ENCODE results near the gene USP12.
"Not testable (repeated sequence)": the region's sequence is repeated elsewhere in the genome, so short reads cannot be mapped to it uniquely, and the experiment has no call there.

Gene USP12

DNA sequence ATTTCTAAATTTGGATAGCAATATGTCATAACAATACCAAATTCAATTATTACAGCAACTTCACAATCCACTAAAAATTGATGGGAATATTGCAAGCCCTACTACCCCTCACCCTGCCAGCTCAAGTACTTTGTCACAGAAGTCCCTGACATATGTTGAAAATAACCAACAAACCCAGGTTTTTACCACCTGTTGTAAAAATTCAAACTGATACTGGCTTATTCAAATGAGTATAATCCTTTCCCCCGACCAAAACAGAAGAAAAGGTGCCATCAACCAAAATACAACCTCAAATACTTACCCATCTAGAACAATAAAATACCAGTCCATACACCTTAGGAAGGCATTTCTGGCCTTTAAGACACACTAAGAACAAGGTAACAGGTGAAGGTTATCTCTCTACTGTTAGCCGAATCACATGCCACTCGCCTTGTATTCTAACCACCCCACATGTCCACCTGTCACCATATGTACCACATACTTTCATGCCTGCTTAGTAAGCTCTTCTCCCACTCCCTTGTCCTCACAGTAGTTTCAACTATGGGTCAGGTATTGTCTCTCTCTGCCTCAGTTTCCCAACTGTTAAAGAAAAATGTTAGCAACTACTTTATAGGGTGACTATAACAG, 53.1 kb downstream of the USP12 start:
- no peak for DNase-seq

DNA sequence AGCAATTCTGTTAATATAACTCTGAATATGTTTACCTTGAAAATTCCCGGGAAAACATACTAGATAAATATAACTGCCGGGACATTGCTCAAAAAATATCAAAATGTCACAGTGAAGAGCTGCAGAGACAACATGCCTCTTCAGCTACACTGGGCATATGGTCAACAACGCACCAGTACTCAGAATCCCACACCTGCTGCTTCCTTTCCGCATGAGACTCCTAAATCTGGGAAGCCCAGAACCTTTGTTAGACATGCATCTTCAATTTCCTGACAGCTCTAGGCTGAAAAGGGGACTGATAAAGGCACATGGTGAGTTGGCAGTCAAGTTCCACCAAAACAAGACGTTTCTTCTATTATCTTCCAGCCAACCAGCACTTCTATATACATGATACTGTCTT, 53.7 kb downstream of the USP12 start:
- no peak for DNase-seq

DNA sequence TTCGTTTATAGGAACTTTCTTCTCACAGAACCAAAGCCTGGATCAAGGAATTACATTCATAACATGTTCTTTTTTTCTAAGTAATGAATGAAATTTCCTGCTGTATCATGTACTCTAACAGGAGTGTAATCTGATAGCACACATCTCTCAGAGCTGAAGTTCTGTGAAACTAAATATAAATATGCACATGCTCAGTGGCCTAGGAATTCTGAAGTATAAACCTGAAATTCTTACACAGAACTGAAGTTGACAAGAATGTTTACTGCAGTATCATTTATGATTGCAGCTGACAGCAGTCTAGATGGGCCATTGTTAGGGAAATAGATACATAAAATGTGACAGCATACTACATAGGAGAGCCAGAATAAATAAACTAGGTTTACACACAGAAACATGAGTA, 54.5 kb downstream of the USP12 start:
- DNase-seq: no peak

DNA sequence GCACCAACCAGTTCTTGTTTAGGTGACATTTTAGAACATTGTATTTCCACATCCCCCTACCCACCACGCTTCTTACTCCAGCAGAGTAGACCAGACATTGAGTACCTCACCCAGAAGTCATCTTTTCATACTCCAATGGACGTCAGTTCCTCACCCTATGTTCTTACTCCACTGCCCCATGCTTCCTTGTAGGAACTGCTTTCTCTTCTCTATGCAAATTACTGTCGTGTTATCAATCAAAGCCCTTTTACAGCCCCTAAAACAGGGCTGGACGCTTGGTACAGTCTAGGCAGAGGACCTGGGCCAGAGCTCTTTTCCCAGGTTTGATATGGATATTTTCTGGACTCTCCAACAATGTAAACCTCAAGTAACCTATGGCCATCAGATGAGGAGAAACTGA, 58.2 kb downstream of the USP12 start:
- no peak for DNase-seq

DNA sequence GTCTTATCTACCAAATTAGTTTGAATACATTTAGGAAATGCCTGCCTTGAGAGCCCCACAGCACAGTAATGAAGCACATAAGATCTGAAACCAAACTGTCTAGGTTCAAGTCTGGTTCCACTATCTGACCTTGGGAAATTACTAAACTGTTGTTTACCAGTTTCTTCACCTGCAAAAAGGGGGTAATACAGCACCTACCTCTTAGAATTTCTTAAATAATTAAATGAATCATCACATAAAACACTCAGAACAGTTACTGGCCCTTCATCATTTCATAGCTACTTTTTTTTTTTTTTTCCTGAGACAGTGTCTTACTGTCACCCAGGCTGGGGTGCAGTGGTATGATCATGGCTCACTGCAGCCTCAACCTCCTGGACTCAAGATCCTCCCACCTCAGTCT, 59.6 kb downstream of the USP12 start:
- DNase-seq: no peak

DNA sequence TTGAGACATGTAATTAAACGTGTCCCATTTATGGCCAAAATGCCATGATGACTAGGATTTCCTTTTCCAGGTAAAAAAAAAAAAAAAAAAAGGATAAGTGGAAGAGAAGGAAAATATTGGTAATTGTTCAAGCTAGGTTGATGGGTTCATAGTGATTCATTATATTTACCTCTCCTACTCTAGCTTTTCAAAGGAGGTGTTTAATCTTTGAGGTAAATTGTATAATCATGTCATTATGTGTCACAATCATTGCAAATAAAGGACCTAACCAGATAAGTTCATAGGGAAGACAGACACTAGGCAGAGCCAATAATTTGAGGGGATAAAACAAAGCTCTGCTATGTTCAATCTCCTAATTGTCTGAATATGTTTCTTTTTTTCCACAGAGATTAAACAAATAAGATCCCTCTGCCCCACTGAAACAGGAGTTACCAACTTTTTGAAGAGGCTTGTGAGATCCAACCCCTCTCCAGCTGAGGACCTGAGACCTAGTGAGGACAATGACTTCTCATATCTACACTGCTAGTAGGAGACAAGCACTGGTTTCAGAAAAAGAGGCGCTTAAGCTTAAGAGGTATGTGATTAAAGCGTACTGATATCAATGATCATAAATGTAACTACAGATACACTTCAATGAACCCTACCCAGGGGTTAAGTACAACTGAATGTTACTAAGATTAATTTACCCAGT, 61.4 kb downstream of the USP12 start:
- no peak for DNase-seq

DNA sequence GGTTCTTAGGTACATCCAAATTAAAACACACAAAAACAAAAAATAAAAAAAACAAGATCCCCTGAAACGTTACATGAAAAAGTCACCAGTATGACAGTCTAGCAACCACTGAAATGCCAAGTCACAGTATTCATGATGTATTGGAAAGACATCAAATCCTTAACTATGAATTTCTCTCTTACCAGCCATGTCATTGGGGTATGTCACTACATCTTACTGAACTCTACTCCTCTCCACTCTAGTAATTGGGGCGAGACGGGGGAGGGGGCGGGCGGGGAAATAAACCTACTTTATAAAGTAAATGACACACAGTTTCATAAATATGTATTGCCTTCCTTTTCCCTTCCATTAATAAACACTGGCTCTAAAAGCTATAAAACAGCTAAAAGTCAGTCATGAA, 65.5 kb downstream of the USP12 start:
- no peak for DNase-seq

DNA sequence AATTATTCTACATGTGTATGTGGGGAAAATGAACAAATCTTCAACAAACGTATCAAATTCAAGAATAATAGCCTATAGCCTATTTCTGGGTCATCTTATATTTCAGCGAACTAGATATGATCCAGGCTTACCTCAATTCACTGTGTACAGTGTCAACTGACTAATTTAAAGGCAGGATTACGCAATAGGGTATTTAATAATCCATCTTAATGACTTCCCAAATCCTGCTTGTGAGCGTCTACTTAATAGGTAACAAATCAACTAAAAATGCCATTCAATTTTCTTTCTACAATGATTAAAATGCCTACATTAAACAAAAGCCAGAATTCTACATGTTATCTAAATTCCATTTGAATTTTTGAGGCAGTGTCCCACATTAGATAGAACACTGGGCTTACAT, 67.0 kb downstream of the USP12 start:
- DNase-seq: no peak

DNA sequence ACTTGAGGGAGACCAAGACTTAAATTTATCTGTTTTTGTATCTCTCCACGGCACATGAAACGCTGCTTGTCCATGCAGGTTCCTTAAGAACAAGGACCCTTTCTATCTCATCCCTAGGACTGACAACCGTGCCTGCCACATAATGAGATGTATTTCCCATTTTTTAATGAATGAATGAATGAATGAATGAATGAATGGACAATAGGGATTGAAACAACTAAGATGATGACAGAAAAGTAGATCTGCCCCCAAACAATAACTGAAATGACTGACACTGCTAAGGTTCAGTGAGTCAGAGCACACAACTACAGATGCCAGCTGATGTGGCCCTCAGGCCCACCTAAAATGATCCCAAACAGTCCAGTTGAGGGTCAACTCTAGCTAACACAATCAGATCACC, 69.8 kb downstream of the USP12 start:
- DNase-seq: no peak

DNA sequence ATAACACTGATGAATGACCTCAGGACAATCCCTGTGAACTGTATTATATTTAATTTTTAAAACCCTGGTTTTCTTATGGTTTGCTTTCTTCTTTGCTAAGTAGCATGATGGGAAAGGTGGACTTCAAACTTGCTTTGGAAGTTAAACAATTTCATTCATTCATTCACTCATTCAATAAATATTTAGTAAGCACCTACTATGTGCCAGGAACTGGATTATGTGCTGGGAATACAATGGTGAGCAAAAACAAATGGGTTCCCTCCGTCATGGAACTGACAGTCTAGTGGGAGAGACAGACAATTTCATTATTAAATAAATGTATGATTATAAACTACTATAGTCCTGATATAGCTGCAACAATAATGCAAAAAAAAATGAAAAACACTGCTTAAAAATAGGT, 70.3 kb downstream of the USP12 start:
- DNase-seq: no peak

DNA sequence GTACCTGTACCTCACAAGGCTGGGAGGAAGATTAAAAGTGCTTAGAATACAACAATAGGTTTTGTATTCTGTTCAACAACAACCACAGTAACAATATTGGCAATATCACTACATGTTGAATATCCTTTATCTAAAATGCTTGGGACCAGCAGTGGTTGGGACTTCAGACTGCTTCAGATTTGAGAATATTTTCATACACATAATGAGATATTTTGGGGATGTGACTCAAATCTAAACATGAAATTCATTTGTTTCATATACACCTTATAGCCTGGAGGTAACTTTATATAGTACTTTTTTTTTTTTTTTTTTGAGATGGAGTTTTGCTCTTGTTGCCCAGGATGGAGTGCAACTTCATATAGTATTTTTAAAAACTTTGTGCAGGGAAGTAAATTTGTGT, 73.9 kb downstream of the USP12 start:
- DNase-seq: no peak

DNA sequence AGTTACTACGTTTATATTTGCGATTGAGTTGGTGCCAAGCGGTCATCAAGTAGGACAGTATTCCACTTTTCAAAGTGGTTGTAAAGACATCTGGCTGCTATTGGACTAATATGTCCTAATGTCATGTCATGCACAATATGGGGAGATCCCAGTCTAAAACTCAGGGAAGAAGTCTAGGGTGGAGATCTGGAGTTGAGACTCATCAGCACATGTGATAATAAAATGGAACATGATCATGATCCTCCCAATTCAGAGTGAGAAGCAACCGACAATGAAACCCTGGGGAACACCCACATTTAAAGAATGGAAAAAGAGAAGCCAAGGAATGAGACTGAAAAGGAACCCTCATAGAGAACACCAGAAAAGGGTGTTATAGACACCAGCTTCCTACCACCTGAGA, 80.2 kb downstream of the USP12 start:
- no peak for DNase-seq

DNA sequence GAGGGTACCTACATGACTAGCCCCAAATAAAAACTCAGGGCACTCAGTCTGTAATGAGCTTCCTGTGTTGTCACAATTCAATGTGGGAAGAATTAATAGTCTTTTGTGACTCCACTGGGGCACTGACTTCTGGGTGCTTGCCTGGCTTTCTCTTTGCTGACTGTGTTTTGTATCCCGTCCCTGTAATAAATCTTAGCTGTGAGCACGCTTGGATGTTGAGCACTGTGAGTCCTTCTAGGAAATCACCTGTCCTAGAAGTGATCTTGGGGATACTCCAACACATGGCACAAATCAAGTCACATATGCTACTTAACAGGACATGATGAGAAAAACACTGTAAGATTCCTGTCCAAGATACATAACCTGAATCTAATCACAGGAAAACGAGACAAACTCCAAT, 83.0 kb downstream of the USP12 start:
- no peak for DNase-seq

DNA sequence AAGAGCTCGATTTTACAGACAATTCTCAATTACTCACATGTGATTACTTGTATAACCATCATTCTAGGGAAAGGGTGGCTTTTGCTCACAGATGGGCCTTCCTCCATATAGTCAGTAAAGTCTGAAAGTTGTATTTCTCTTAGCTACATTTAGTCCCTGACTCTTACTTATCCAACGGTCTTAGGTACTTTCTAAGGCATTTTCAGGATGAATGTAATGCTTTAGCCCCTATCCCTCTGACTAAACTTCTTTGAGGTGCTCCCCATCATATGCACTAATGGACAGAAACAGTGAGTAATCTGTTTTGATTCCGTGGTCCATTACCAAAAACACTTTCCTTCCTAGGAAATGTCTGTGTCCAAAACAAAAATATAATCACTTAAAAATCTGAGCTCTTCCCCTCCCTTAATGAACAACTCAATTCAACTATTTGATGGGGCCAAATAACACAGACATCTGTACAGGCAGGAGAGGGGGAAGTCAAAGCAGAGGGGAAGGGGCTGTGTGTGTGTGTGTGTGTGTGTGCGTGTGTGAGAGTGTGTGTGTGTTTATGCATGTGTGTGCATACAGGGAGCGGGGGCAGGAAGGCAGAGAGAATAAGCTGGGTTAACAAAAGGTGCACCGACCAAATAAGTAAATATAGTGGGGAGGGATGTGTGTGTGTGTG, 84.9 kb downstream of the USP12 start:
- no peak for DNase-seq

DNA sequence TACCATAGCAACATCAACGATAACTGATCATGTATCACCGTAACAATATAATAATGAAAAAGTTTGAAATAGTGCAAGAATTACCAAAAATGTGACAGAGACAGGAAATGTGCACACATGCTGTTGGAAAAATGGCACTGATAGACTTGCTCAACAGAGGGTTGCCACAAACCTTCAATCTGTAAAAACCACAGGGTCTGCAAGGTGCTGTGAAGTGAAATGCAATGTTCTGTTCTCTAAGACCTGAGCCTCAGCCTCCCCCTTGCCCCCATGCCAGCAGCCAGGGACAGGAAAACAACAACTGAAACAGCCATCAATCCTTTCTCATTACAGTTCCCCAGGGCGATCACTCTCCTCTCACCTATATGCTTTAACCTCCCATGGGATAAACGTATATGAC, 88.4 kb downstream of the USP12 start:
- DNase-seq: no peak

DNA sequence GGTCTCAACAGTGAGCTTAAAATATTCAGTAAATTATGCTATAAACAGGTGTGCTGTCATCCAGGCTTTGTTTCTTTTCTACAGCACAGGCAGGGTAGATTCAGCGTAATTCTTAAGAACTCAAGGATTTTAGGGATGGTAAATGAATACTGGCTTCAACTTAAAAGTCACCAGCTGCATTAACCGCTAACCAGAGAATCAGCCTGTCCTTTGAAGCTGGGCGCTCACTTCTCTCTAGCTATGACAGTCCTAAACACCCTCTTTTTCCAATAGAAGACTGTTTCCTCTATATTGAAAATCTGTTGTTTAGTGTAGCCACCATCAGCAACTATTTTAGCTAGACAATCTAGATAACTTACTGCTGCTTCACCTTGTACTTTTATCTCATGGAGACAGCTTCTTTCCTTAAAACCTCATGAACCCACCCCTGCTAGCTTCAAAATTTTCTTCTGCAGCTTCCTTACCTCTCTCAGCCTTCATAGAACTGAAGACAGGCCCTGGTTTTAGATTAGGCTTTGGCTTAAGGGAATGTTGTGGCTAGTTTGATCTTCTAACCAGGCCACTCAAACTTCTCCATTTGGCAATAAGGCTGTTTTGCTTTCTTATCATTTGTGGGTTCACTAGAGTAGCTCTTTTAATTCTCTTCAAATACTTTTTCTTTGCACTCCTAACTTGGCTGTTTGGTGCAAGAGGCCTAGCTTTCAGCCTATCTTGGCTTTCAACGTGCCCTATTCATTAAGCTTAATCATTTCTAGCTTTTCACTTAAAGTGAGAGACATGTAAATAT, 89.5 kb downstream of the USP12 start:
- DNase-seq: no peak

DNA sequence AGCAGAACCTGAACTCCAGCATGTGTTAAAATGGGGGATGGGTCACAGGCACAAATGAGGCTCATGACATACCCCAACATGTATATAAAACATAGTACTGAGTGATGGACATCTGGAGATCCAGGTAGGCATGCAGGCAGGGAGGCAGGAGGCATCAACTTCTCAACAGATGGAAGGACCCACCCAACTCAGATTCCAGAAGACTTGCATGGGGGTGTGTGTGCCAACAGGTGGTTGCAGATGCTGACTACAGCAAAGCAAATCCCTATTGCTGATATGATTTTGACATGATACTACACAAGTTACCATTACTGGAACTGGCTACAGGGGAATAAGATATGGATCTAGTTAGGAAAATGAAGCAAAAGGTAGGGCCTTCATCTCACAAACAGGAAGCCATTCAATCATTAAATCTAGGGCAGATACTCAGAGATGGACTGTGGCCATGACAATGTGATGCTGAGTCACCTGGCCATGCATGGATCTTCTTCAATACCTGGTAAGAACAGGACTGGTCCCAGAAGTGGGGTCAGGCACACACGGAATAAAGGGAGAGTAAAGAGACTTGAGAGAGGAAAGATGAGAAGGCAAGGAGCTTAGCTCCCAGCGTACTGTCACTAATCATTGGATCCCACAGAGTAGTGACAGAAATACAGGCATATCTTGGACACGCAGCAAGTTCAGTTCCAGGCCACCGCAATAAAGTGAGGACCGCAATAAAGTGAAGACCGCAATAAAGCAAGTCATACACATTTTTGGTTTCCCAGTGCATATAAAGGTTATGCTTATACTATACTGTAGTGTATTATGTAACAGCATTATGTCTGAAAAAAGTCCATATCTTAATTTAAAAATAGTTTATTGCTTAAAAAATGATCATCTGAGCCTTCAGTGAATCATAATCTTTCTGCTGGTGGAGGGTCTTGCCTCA, 91.3 kb downstream of the USP12 start:
- DNase-seq: no peak

DNA sequence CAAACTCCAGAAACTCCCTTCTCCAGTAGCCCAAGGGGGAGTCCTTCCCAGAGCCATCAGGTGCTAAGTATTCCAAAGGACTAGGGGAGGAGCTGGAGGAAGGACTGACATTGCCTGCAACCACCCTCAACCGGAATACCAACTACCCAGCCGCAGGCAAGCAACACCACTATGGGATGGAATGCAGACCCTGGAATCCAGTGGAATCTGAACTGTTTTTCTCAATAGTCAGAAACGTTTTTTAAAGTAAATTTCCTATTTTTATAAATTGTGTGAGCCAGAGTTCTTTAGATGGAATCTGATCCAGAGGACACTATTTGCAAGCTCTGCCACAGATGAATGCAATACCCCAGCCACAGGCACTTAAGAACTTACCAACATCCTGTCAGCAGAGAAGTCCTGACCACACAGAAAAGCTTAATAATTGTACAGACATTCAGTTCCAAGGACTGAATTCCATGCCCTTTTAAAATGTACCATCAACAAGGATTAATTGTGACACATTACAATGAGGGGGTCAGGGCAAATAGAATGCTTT, 92.1 kb downstream of the USP12 start:
- no peak for DNase-seq

DNA sequence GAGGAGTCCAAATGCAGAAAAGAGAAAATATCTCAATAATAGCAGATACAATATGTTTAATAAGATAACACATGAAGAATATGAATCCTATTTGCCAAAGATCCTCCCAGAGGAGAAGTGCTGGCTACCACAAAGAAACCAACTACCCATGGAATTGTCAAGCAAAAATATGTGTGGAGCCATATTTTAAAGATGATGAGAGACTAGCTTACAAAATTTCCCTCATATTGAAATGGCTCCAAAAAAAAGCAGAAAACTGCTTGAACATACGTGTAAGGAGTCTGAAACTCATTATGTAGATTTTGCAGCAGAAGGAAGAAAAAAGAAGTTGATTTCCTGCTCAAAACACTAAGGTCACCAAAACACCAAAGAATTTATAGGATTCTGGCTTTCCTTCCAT, 94.2 kb downstream of the USP12 start:
- no peak for DNase-seq

DNA sequence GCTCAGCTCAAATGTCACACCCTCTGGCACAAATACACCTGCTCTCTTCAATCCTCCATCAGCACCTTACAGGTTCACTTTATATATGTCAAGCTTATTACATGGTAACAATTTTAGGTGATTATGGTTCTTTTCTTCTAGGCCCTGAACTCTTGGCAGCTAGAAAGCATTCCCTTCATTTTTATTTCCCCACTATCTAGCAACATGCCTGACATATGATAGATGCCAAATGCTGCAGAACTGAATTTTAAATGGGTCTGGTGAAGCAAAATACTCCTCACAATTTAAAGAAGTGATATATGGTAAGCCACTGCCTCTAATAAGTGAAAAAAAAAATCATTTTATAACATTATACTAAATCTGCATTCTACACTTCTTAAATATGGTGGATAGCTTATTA, 95.2 kb downstream of the USP12 start:
- no peak for DNase-seq

DNA sequence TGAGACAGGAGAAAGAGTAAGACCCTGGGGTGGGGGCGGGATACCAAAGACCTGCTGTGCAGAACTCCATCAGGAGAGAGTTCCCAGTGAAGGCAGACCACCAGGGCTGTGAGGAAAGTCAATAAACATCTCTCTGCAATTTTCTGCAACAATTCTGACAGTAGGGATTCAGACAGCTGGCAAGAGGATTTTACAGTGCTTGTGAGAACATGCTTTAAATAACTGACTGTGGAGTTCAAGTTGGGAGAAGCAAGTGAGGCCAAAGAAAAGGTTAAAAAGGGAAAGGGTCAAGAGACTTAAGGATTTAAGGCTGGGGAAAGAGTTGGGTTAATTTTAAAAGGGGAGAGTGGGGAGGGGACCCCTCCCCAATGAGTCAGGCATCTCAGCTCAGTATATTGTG, 98.4 kb downstream of the USP12 start:
- no peak for DNase-seq

DNA sequence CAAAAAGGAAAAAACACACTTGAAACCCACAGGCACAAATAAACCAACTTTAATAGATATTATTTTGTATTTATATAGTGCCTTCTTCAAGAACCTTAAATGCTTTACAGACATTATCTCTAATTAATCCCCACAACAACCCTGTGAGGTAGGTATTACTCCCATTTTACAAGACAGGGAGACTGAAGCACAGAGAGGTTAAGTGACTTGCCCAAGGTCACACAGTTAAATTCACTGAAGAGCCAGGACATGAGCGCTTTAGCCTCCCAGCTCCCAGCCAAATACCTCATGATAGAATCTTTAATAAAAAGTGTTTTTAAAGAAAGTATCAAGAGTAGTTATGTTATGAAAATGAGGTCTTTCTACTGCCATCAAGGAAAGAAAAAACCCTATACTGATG, 105.5 kb downstream of the USP12 start:
- not testable (repeated sequence) for DNase-seq

Measured in NCI-H2107 (cell line).